Measurements from ENCODE around the gene SLC35F3. TPM values are rescaled to one million over a fixed set of nuclear protein-coding genes. Genes with fewer than 3 reads are reported as not detected.

SLC35F3 gene
- polyA plus RNA-seq, 1 donor from 2014 or later, result 13.9 TPM

GRCh38 chr1:233971753-233972152, 67.3 kb downstream of the SLC35F3 start:
- Histone ChIP-seq H3K36me3 (ENCODE audit: insufficient read depth, low read length) (no peaks in the 10 kb centered on the region), H3K79me2 (replicated peaks; ENCODE audit: insufficient read depth, low read length) (no peaks in the 10 kb centered on the region), H3K4me3 (ENCODE audit: low read length) (no peak overlapping the region), H3K4me2 (ENCODE audit: low read length) (no peak overlapping the region), H4K20me1 (ENCODE audit: insufficient read depth) (no peaks in the 10 kb centered on the region), H3K9me2 (ENCODE audit: insufficient read depth, low read length) (no peaks in the 10 kb centered on the region), H3F3A (ENCODE audit: insufficient read depth, low read length, poor library complexity, severe bottlenecking) (no peaks in the 10 kb centered on the region), H3K9me3 (ENCODE audit: low read length) (no peaks in the 10 kb centered on the region), H3K27ac (ENCODE audit: low read length) (no peak overlapping the region), H3K9ac (ENCODE audit: low read length) (no peak overlapping the region), H3K27me3 (ENCODE audit: insufficient read depth, low read depth, low read length) (no peaks in the 10 kb centered on the region), H2AFZ (ENCODE audit: low read depth, low read length) (no peak overlapping the region)
- TF ChIP-seq MXI1 (conservative IDR thresholded peaks at IDR 0.05; ENCODE audit: poor library complexity, severe bottlenecking), result no peak
- no peak for TF ChIP-seq EP300 (conservative IDR thresholded peaks at IDR 0.05; ENCODE audit: poor library complexity, severe bottlenecking)
- no peak for TF ChIP-seq REST (IDR thresholded peaks at IDR 0.05; ENCODE audit: borderline replicate concordance)
- no peak for TF ChIP-seq EZH2 (IDR thresholded peaks at IDR 0.05; ENCODE audit: borderline replicate concordance, insufficient read depth, low read length, poor library complexity, severe bottlenecking)
- no peak for TF ChIP-seq TAF1 (IDR thresholded peaks at IDR 0.05; ENCODE audit: low read depth)
- no peak for TF ChIP-seq CTCF (IDR thresholded peaks at IDR 0.05; ENCODE audit: poor library complexity, severe bottlenecking)
- no peak for TF ChIP-seq RAD21 (conservative IDR thresholded peaks at IDR 0.05)
- TF ChIP-seq SMC3 (conservative IDR thresholded peaks at IDR 0.05; ENCODE audit: poor library complexity), result no peak
- no peak for TF ChIP-seq POLR2AphosphoS5 (IDR thresholded peaks at IDR 0.05)

GRCh38 chr1:233972563-233972950, 68.1 kb downstream of the SLC35F3 start:
- Histone ChIP-seq H2AFZ (ENCODE audit: low read depth, low read length) (no peak overlapping the region), H3K4me2 (ENCODE audit: low read length) (no peak overlapping the region), H3K9me2 (ENCODE audit: insufficient read depth, low read length) (no peaks in the 10 kb centered on the region), H3K9me3 (ENCODE audit: low read length) (no peaks in the 10 kb centered on the region), H3K36me3 (ENCODE audit: insufficient read depth, low read length) (no peaks in the 10 kb centered on the region), H3K79me2 (replicated peaks; ENCODE audit: insufficient read depth, low read length) (no peaks in the 10 kb centered on the region), H4K20me1 (ENCODE audit: insufficient read depth) (no peaks in the 10 kb centered on the region), H3K27me3 (ENCODE audit: insufficient read depth, low read depth, low read length) (no peaks in the 10 kb centered on the region), H3K9ac (ENCODE audit: low read length) (no peak overlapping the region), H3K27ac (ENCODE audit: low read length) (no peak overlapping the region), H3F3A (ENCODE audit: insufficient read depth, low read length, poor library complexity, severe bottlenecking) (no peaks in the 10 kb centered on the region), H3K4me3 (ENCODE audit: low read length) (no peak overlapping the region)
- TF ChIP-seq EP300 (conservative IDR thresholded peaks at IDR 0.05; ENCODE audit: poor library complexity, severe bottlenecking) (no peak), RAD21 (conservative IDR thresholded peaks at IDR 0.05) (no peak), POLR2AphosphoS5 (IDR thresholded peaks at IDR 0.05) (no peak), CTCF (IDR thresholded peaks at IDR 0.05; ENCODE audit: poor library complexity, severe bottlenecking) (no peak), MXI1 (conservative IDR thresholded peaks at IDR 0.05; ENCODE audit: poor library complexity, severe bottlenecking) (no peak), EZH2 (IDR thresholded peaks at IDR 0.05; ENCODE audit: borderline replicate concordance, insufficient read depth, low read length, poor library complexity, severe bottlenecking) (no peak), TAF1 (IDR thresholded peaks at IDR 0.05; ENCODE audit: low read depth) (no peak), REST (IDR thresholded peaks at IDR 0.05; ENCODE audit: borderline replicate concordance) (no peak)
